GM23248 (cell line): ENCODE results near the gene LRRC45.

Experiments used
- EZH2 ChIP-seq: fragments of 200-600 bp; sonication (generic); IDR thresholded peaks from 2 replicates; pipeline ENCODE4 v1.6.1; 2018; ENCODE audit warnings: antibody characterized with exemption, mild to moderate bottlenecking; ENCODE audit not compliant: insufficient read depth, poor library complexity, severe bottlenecking
- EZH2phosphoT487 ChIP-seq: fragments of 200-600 bp; sonication (generic); IDR thresholded peaks from 2 replicates; pipeline ENCODE4 v1.6.1; 2018; ENCODE audit warnings: antibody characterized with exemption, moderate library complexity, mild to moderate bottlenecking, low read depth; ENCODE audit not compliant: insufficient read depth

GRCh38 chr17:82029990-82030469, 6.9 kb downstream of the LRRC45 start:
- TF ChIP-seq EZH2 (no peak), EZH2phosphoT487 (no peak)
